ENCODE data around the gene KIAA0408.
"Not testable (repeated sequence)": the region's sequence is repeated elsewhere in the genome, so short reads cannot be mapped to it uniquely, and the experiment has no call there.

KIAA0408 gene

GRCh38 chr6:127462376-127462775, 3.2 kb upstream of the KIAA0408 start:
- no peak for DNase-seq

- DNase-seq = no peak
Observed at GRCh38 chr6:127460465-127460864, 1.3 kb upstream of the KIAA0408 start.

- DNase-seq = no peak
Observed at GRCh38 chr6:127458817-127459216, 372 bp downstream of the KIAA0408 start.

- no peak for DNase-seq
Observed at GRCh38 chr6:127458222-127458621, 967 bp downstream of the KIAA0408 start.

- no peak for DNase-seq
Observed at GRCh38 chr6:127457456-127458064, 1.6 kb downstream of the KIAA0408 start.

GRCh38 chr6:127456465-127456864, 2.7 kb downstream of the KIAA0408 start:
- no peak for DNase-seq

- no peak for DNase-seq
Observed at GRCh38 chr6:127453845-127454619, 5.2 kb downstream of the KIAA0408 start.

GRCh38 chr6:127452803-127453202, 6.4 kb downstream of the KIAA0408 start:
- DNase-seq = no peak

GRCh38 chr6:127451388-127451787, 7.8 kb downstream of the KIAA0408 start:
- no peak for DNase-seq

GRCh38 chr6:127447780-127448179, 11.4 kb downstream of the KIAA0408 start:
- no peak for DNase-seq

- no peak for DNase-seq
Observed at GRCh38 chr6:127446356-127446755, 12.8 kb downstream of the KIAA0408 start.

- DNase-seq = no peak
Observed at GRCh38 chr6:127441881-127442280, 17.3 kb downstream of the KIAA0408 start.

- DNase-seq = no peak
Observed at GRCh38 chr6:127439718-127440117, 19.5 kb downstream of the KIAA0408 start.

- DNase-seq = no peak
Observed at GRCh38 chr6:127436578-127437110, 22.5 kb downstream of the KIAA0408 start.

- no peak for DNase-seq
Observed at GRCh38 chr6:127435626-127436220, 23.5 kb downstream of the KIAA0408 start.

- DNase-seq = no peak
Observed at GRCh38 chr6:127434651-127435050, 24.5 kb downstream of the KIAA0408 start.

GRCh38 chr6:127428562-127428961, 30.6 kb downstream of the KIAA0408 start:
- not testable (repeated sequence) for DNase-seq

- no peak for DNase-seq
Observed at GRCh38 chr6:127423921-127424320, 35.3 kb downstream of the KIAA0408 start.

- DNase-seq = not testable (repeated sequence)
Observed at GRCh38 chr6:127421164-127421563, 38.0 kb downstream of the KIAA0408 start.

- DNase-seq = peak; percentile 84
Observed at GRCh38 chr6:127420556-127420955, 38.6 kb downstream of the KIAA0408 start.

- no peak for DNase-seq
Observed at GRCh38 chr6:127415096-127415495, 44.1 kb downstream of the KIAA0408 start.

- DNase-seq = not testable (repeated sequence)
Observed at GRCh38 chr6:127413123-127413522, 46.1 kb downstream of the KIAA0408 start.

GRCh38 chr6:127412016-127412415, 47.2 kb downstream of the KIAA0408 start:
- not testable (repeated sequence) for DNase-seq
